ACC112 (cell line): ENCODE results near the gene KANK4.
A peak's percentile ranks its signal among the peaks of the same experiment; 100 is the strongest.

ENCODE experiments used
- H2AFZ ChIP-seq: fragments of 200-600 bp; sonication (generic); one replicate; pipeline ENCODE4 v1.6.0; 2017; ENCODE audit warnings: antibody characterized with exemption, low read length; ENCODE audit not compliant: unreplicated experiment
- H3K27ac ChIP-seq: fragments of 200-600 bp; sonication (generic); 2 replicates; pipeline ENCODE4 v1.5.1; 2014; ENCODE audit warnings: low read depth, mild to moderate bottlenecking, antibody characterized with exemption, low read length, moderate library complexity
- H3K27me3 ChIP-seq: fragments of 200-600 bp; sonication (generic); 2 replicates; pipeline ENCODE4 v1.6.1; 2014; ENCODE audit warnings: mild to moderate bottlenecking, antibody characterized with exemption, low read length, moderate library complexity, mixed read lengths; ENCODE audit not compliant: insufficient read depth
- H3K36me3 ChIP-seq: fragments of 200-600 bp; sonication (generic); 2 replicates; pipeline ENCODE4 v1.6.1; 2016; ENCODE audit warnings: mild to moderate bottlenecking, antibody characterized with exemption, low read length, moderate library complexity, mixed read lengths; ENCODE audit not compliant: insufficient read depth
- H3K4me1 ChIP-seq: fragments of 200-600 bp; sonication (generic); one replicate; pipeline ENCODE4 v1.6.1; 2016; ENCODE audit warnings: low read length, mixed read lengths; ENCODE audit not compliant: insufficient read depth, unreplicated experiment, control insufficient read depth
- H3K4me3 ChIP-seq: fragments of 200-600 bp; sonication (generic); 2 replicates; pipeline ENCODE4 v1.5.1; 2014; ENCODE audit warnings: mild to moderate bottlenecking, low read depth, low read length
- H3K79me2 ChIP-seq: fragments of 200-600 bp; sonication (generic); one replicate; pipeline ENCODE4 v1.6.0; 2016; ENCODE audit warnings: low read length; ENCODE audit not compliant: control insufficient read depth, unreplicated experiment, insufficient read depth

Gene KANK4

DNA sequence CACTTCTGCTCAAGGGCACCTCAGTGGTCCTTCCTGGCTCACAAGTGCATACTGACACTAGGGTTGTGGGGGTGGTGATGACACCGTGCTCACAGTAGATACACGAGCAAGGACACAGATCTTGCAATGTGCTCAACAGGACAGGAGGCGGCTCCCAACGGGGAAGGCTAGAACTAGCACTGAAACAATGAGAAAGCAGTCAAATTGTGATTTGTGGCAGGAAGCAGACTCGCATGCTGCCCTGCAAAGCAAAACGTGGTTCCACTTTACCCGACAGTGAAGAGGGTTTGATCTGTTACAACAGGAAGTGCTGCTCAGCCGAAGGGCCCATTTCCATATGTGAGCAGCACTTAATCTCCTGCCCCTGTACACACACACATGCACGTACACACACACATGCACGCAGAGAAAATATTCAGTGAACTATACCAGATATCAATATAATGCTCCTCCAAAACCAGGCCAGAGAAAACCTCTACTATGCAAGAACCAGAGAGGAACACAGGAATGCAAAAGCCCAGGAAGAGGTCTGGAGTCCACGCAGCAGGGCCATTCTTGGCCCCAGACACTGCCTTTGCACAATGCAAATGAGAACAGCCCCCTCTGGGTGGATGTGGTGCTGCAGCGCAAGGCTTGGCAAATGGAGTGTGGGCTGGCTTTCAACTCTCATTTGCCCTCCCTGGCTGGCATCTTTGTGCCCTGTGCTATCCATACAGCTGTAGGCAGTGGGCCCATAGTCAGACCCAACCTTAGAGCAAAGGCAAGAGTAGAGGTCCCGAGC is 47.1 kb downstream of the KANK4 start:
- Histone ChIP-seq H3K79me2 (no peaks in the 10 kb centered on the region), H3K4me3 (no peak overlapping the region), H3K27ac (no peak overlapping the region), H3K27me3 (0 out of 2 replicates have a peak, but pooled peaks cover 5% of the 10 kb centered on the region), H2AFZ (no peak overlapping the region), H3K36me3 (no peaks in the 10 kb centered on the region), H3K4me1 (no peaks in the 10 kb centered on the region)

DNA sequence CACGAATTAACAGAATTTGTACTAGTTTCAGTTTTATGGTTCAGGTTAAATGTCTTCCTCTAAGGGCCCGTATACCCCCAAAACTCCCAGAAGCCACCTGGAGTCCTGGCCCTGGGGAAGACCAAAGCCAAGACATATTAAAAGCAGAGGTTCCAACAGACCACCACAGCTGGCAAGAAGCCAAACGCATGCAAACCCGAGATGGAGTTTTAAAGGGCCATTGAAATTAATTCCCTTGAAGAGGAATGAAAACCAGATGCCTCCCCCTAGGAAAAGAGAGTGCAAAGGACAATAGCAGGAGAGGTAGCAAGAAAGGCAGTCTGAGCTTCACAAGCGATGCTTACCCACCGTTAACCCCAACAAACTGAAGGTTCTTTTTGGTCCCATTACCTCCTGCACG is 48.1 kb downstream of the KANK4 start:
- Histone ChIP-seq H3K27ac (no peak overlapping the region), H3K4me1 (no peaks in the 10 kb centered on the region), H2AFZ (no peak overlapping the region), H3K4me3 (0 out of 2 replicates have a peak overlapping the region, but pooled peaks have one; percentile 9), H3K79me2 (no peaks in the 10 kb centered on the region), H3K27me3 (0 out of 2 replicates have a peak, but pooled peaks cover 5% of the 10 kb centered on the region), H3K36me3 (no peaks in the 10 kb centered on the region)

DNA sequence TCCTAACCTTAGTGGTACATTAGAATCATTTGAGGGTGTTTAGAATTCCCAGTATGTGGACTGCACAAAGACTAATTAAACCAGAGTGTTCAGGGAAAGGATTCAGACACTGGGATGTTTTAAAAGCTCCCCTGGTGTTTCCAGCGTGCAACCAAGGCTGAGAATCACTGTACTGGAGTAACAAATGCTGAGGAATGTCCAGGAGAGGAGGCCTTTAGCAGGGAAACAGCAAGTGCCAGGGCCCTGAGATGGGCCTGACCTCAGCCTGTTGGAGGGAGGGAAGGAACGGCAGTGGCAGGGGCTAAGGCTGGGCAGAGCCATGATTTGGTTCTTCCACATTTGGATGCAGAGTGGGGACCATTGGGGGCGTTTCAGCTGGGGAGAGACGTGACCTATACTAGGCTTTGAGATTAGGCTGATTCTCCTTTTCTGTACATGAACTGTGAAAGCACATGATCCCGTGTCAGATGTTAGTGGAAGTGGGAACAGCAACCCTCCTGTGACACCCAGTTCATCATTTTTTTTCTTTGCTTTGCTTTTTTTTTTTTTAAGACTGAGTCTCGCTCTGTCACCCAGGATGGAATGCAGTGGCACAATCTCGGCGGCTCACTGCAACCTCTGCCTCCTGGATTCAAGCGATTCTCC is 49.3 kb downstream of the KANK4 start:
- no peak overlapping the region for H2AFZ ChIP-seq
- H3K4me3 ChIP-seq: no peak overlapping the region
- 0 out of 2 replicates have a peak, but pooled peaks cover 5% of the 10 kb centered on the region for H3K27me3 ChIP-seq
- H3K4me1 ChIP-seq: no peaks in the 10 kb centered on the region
- no peaks in the 10 kb centered on the region for H3K79me2 ChIP-seq
- no peaks in the 10 kb centered on the region for H3K36me3 ChIP-seq
- no peak overlapping the region for H3K27ac ChIP-seq

DNA sequence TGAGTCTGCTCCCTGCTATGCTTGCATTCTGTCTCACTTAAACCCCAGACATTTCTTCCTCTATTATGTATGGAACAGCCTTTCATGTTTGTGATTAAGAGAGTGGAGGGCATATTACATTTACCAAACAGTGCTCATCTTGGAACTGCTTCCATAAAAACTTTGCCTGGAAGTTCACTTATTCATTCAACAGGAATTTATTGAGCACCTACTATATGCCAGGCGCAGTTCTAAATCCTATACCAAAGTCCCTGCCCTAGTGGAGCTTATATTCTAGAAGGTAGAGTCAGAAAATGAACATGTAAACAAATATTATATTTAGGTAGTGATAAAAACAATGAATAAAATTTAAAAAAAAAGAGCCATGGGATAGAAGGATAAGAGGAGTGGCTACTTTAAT is 49.8 kb downstream of the KANK4 start:
- 0 out of 2 replicates have a peak, but pooled peaks cover 5% of the 10 kb centered on the region for H3K27me3 ChIP-seq

DNA sequence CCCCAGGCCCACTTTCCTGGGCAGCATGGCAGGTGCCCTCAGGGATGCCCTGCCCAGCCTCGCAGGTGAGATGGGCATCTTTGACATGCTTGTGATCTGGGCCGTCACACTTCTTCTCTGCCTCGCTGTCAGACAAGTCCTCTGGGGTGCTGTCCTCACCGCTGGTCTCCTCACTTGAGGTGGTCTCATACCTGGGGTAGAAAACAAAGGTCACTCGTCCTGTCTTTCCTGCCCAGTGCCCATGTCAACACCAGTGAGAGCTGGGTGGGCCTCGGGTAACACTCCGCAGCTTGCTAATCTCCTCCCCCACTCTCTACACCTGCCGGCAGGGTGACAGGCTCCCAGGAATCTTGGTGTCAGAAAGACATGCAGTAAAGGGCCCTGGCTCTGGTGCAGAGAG is 50.9 kb downstream of the KANK4 start:
- no peaks in the 10 kb centered on the region for H3K79me2 ChIP-seq
- H3K36me3 ChIP-seq: no peaks in the 10 kb centered on the region
- no peak overlapping the region for H3K4me3 ChIP-seq
- no peaks in the 10 kb centered on the region for H3K4me1 ChIP-seq
- H2AFZ ChIP-seq: no peak overlapping the region
- H3K27ac ChIP-seq: no peak overlapping the region
- peaks cover 9% of the 10 kb centered on the region for H3K27me3 ChIP-seq

More for the DNA sequence above, 49.8 kb downstream of the KANK4 start:
- no peak overlapping the region for H2AFZ ChIP-seq
- H3K4me3 ChIP-seq: no peak overlapping the region
- no peaks in the 10 kb centered on the region for H3K4me1 ChIP-seq
- no peaks in the 10 kb centered on the region for H3K79me2 ChIP-seq
- H3K36me3 ChIP-seq: no peaks in the 10 kb centered on the region
- no peak overlapping the region for H3K27ac ChIP-seq

DNA sequence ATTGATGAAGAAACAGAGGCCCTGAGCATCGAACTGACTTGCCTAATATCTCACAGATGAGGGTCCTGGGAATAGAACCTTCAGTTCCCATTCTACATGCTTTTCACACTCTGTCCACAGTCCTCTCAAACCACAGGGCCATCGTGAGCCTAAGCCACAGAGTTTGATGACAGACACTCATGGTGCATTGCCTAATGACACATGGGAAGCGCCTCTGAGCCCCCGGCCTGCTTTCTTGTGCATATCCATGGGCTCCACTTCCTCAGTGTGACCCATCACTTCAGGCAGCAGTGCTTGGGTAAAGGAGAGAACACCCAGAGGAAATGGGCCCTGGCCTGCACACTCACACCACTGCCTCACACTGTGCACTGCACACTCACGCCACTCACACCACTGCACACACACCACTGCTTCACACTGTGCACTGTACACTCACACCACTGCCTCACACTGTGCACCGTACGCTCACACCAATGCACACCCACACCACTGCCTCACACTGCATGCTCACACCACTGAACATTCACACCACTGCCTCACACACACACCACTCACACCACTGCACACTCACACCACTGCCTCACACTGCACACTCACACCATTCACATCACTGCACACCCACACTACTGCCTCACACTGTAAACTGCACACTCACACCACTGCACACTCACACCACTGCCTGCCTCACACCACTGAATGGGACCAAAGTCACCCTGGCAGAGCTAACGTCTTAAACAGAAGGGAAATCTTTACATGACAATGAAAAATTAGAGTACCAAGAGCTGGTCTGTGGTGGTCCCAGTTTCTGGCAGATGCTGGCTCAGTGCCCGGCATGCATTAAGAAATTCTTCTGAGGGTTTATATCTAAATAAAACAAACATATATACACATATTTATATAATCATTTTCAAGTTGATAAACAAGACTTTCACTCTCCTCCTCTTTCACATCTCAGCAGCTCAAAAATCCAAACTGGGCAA is 53.0 kb downstream of the KANK4 start:
- Histone ChIP-seq H2AFZ (no peak overlapping the region), H3K36me3 (no peaks in the 10 kb centered on the region), H3K4me1 (no peaks in the 10 kb centered on the region), H3K4me3 (no peak overlapping the region), H3K27me3 (peaks cover 24% of the 10 kb centered on the region), H3K27ac (no peak overlapping the region), H3K79me2 (no peaks in the 10 kb centered on the region)

DNA sequence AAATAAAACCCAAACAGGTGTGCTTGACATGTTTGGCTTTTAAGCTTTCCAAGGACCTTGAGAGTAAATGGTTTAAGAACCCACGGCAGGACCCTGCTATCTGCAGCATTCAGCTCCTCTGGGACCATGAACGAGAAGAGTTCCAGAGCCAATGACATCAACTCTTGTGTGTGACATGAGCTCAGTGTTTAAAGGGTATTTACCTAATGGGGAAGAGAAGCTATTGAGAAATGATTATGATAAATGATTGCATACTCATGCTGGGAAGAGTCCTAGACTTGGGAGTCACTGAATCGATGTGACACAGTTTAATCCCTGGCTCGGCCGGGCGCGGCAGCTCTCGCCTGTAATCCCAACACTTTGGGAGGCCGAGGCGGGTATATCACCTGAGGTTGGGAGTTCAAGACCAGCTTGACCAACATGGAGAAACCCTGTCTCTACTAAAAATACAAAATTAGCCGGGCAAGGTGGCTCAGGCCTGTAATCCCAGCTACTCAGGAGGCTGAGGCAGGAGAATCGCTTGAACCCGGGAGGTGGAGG is 55.4 kb downstream of the KANK4 start:
- Histone ChIP-seq H3K36me3 (no peaks in the 10 kb centered on the region), H2AFZ (no peak overlapping the region), H3K27ac (no peak overlapping the region), H3K27me3 (peaks cover 36% of the 10 kb centered on the region), H3K4me3 (no peak overlapping the region), H3K4me1 (no peaks in the 10 kb centered on the region), H3K79me2 (no peaks in the 10 kb centered on the region)

DNA sequence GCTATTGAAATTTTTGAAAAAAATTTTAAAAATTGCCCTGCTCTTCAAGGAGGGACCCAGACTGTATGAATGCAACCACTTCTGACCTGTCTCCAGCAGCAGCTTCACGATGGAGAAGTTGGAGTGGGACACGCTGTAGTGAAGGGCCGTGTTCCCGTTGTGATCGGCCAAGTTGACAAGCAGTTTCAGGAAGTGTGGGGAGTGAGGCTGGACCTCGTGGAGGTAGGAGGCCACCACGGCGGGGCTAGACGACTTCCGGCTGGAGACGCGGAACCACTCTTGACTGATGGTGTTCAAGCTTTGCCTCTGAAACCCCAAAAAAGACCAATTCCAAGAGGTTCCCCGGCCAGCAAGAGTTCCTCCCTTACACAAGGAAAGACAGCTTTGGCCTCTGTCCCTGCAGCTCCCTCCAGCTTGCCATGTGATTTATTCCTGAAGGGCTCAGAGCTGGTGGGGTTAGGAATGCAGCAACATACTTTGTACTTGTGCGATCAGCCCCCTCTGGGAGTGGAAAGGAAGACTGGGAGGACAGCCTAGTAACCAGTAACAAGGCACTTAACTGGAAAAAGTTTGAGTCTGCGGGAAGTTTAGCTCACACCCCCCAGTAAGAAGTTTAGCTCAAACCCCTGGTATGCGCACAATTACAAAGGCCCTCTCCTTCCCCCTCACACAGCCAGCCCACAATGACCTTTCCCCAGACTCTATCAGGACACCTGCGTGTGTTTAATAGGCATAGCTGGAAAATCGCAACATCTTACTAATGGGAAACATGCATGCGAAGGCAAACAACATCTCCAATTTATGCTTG is 56.0 kb downstream of the KANK4 start:
- no peaks in the 10 kb centered on the region for H3K79me2 ChIP-seq
- H2AFZ ChIP-seq: no peak overlapping the region
- H3K4me3 ChIP-seq: no peak overlapping the region
- no peaks in the 10 kb centered on the region for H3K4me1 ChIP-seq
- H3K27me3 ChIP-seq: peaks cover 39% of the 10 kb centered on the region
- no peak overlapping the region for H3K27ac ChIP-seq
- no peaks in the 10 kb centered on the region for H3K36me3 ChIP-seq

DNA sequence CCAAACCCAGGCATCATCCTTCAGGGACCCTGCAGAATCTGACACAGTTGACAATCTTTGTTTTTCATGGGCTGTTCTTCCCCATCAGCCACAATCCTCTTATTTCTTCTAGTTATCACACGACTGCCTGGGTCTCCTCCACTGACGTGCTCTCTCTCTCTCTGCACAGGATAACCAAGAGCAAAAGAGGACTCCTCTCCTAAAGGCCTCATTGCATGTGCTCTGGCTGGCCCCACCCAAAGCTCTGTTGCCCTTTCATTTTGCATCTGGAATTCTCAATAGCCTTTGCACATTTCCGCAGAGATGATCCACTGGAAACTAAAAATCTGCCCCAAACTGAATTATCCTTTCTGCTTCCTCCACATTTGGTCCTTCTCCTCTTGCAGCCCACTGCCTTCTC is 58.5 kb downstream of the KANK4 start:
- no peaks in the 10 kb centered on the region for H3K4me1 ChIP-seq

More for the DNA sequence above, 58.5 kb downstream of the KANK4 start:
- Histone ChIP-seq H3K79me2 (no peaks in the 10 kb centered on the region), H3K36me3 (no peaks in the 10 kb centered on the region), H3K27me3 (peaks cover 45% of the 10 kb centered on the region), H3K4me3 (no peak overlapping the region), H3K27ac (no peak overlapping the region), H2AFZ (no peak overlapping the region)
